HFFc6 (cell line): ENCODE results near the gene ACP7. TPM values are rescaled to one million over a fixed set of nuclear protein-coding genes. Genes with fewer than 3 reads are reported as not detected.

Source experiments
- DNase-seq: peaks from one replicate; pipeline ENCODE4 v3.0.0-alpha.2; 2018
- H3K27ac Mint-ChIP-seq: 2 replicates; pipeline ENCODE4 v1.8.0; 2020; ENCODE audit warnings: mild to moderate bottlenecking, mixed read lengths
- H3K27me3 Mint-ChIP-seq: 2 replicates; pipeline ENCODE4 v1.8.0; 2021; ENCODE audit warnings: mild to moderate bottlenecking, moderate library complexity, mixed read lengths; ENCODE audit not compliant: insufficient read depth
- H3K36me3 Mint-ChIP-seq: 2 replicates; pipeline ENCODE4 v1.8.0; 2021; ENCODE audit warnings: low read depth, mixed read lengths
- H3K4me1 Mint-ChIP-seq: 2 replicates; pipeline ENCODE4 v1.8.0; 2020; ENCODE audit warnings: low read depth, mixed read lengths
- H3K4me3 Mint-ChIP-seq: 2 replicates; pipeline ENCODE4 v1.8.0; 2020; ENCODE audit warnings: mild to moderate bottlenecking, moderate library complexity, mixed read lengths
- H3K9me3 Mint-ChIP-seq: 2 replicates; pipeline ENCODE4 v1.8.0; 2020; ENCODE audit warnings: mild to moderate bottlenecking, mixed read lengths
- total RNA-seq, 6 experiments: library from RNA; stranded (reverse); fragmentation: NEBNext Ultra II Directional; extraction: Animal tissue kit (Norgen Biotek cat#: 25700); gene quantifications; 2 replicates in 1 of 6; 3 replicates in 5 of 6; pipeline ENCODE4 v1.2.3, GENCODE V29; 2021
- TF ChIP-seq, protein P1 (sequence below): fragments of 200-600 bp; sonication (generic); IDR thresholded peaks from 2 replicates; pipeline ENCODE4 v1.5.0; 2021; ENCODE audit warnings: antibody characterized with exemption, mild to moderate bottlenecking

ACP7 gene
- total RNA-seq, 6 experiments from 2014 or later, result not detected

DNA sequence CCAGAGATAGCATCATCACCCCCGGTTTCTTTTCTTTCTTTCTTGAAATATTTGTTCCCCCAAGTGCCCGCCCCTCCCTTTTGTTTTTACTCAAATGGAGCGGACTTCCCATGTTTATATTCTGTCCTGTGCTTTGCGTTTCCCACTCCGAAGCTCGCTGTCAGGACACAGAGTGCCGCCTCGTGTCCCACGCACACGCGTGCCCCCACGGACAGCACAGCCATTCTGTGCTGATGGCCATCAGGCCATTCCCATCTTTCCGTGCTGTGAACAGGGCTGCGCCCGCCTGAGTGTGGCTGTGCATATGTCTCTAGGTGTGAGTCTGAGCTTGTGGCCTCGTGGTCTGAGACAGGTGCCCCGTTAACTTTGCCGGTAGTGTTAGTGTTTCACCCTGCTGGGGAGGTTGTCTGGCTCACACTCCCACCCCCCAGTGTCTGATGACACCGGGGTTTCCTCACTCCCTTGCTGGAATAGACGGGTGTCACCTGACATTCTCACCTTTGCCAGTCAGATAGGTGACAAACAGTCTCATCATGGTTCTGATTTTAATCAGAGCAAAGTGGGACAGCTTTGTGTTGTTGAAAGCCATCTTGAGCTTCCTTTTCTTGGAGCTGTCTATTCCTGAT, 48.3 kb downstream of the ACP7 start:
- Mint-ChIP-seq H3K9me3 (no peaks in the 10 kb centered on the region), H3K36me3 (peaks cover 4% of the 10 kb centered on the region; the same call in 1 of the 2 replicates), H3K27ac (no peak overlapping the region), H3K4me1 (peaks cover 44% of the 10 kb centered on the region), H3K27me3 (no peaks in the 10 kb centered on the region; the same call in none of the 2 replicates), H3K4me3 (no peak overlapping the region)
- TF ChIP-seq, protein P1, sequence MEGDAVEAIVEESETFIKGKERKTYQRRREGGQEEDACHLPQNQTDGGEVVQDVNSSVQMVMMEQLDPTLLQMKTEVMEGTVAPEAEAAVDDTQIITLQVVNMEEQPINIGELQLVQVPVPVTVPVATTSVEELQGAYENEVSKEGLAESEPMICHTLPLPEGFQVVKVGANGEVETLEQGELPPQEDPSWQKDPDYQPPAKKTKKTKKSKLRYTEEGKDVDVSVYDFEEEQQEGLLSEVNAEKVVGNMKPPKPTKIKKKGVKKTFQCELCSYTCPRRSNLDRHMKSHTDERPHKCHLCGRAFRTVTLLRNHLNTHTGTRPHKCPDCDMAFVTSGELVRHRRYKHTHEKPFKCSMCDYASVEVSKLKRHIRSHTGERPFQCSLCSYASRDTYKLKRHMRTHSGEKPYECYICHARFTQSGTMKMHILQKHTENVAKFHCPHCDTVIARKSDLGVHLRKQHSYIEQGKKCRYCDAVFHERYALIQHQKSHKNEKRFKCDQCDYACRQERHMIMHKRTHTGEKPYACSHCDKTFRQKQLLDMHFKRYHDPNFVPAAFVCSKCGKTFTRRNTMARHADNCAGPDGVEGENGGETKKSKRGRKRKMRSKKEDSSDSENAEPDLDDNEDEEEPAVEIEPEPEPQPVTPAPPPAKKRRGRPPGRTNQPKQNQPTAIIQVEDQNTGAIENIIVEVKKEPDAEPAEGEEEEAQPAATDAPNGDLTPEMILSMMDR, result no peak
- no peak for DNase-seq

DNA sequence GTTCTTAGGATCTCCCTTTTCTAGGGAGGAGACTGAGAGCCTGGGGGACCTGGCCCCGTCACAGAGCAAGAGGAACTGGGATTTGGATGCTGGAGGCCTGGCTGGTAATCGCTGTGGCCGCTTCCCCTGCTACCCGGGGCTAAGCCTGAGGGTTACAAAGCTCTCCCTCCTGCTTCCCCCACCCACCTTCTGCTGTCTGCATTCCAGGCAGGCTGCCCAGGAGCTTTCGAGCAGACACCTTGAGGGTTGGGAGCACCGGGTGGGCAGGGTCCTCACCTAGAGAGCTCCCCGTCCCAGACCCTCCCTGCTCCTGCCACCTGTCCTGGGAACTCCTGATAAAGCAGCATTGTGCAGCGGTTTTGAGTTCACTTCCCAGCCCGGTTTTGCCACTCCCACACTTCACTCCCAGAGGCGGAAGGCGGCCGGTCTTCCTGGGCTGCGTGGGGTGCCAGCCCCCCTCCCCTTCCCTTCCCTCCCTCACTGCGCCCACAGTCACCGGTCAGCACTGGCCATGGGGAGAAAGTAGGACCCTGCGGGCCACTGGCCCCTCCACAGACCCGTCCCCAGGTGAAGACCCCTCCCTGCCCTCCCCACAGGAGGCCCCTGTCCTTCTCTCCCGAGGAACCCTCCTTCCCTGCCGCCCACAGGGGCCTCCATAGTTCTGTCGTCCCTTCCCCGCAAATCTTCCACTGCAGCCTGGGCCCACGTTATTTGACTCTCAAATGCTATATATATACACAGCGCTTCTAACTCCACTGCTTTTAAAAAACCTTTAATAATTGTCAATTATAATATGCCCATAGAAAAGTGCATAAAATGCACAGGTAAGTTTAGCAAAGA, 49.5 kb downstream of the ACP7 start:
- DNase-seq, result no peak
- H3K27ac Mint-ChIP-seq, result no peak overlapping the region
- TF ChIP-seq, protein P1, result no peak
- peaks cover 4% of the 10 kb centered on the region; the same call in 1 of the 2 replicates for H3K36me3 Mint-ChIP-seq
- no peaks in the 10 kb centered on the region; the same call in none of the 2 replicates for H3K27me3 Mint-ChIP-seq
- H3K4me3 Mint-ChIP-seq, result no peak overlapping the region
- peaks cover 39% of the 10 kb centered on the region for H3K4me1 Mint-ChIP-seq
- H3K9me3 Mint-ChIP-seq, result no peaks in the 10 kb centered on the region

DNA sequence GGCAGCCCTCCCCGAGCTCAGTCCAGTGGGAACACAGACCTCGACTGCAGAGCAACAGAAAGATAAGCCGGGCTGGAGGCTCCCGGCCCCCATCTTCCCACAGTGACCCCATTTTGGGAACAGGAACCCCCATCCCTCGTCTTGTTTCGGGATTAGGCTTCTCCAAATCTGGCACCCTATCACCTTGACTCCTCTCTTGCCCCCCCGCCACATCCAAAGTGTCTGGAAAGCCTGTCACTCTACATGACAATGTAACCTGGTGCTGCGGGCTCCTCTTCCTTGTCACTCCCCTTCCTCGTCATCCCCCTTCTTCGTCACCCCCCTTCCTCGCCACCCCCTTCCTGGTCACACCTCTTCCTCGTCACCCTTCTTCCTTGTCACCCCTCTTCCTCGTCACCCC, 51.5 kb downstream of the ACP7 start:
- Mint-ChIP-seq H3K4me1 (peaks cover 34% of the 10 kb centered on the region), H3K27ac (no peak overlapping the region)

GRCh38 chr19:39136225-39136940, 52.2 kb downstream of the ACP7 start:
- Mint-ChIP-seq H3K9me3 (no peaks in the 10 kb centered on the region), H3K4me3 (no peak overlapping the region), H3K4me1 (peaks cover 27% of the 10 kb centered on the region), H3K36me3 (peaks cover 4% of the 10 kb centered on the region; the same call in 1 of the 2 replicates), H3K27me3 (no peaks in the 10 kb centered on the region; the same call in none of the 2 replicates), H3K27ac (no peak overlapping the region; the same call in 1 of the 2 replicates)
- TF ChIP-seq, protein P1, result no peak
- DNase-seq, result no peak

More for the DNA sequence above, 51.5 kb downstream of the ACP7 start:
- H3K4me3 Mint-ChIP-seq, result no peak overlapping the region
- H3K27me3 Mint-ChIP-seq, result no peaks in the 10 kb centered on the region; the same call in none of the 2 replicates
- no peaks in the 10 kb centered on the region for H3K9me3 Mint-ChIP-seq
- no peak for DNase-seq
- TF ChIP-seq, protein P1, result no peak
- peaks cover 4% of the 10 kb centered on the region; the same call in 1 of the 2 replicates for H3K36me3 Mint-ChIP-seq

- no peak overlapping the region for H3K4me3 Mint-ChIP-seq
- H3K9me3 Mint-ChIP-seq, result no peaks in the 10 kb centered on the region
- no peaks in the 10 kb centered on the region; the same call in none of the 2 replicates for H3K27me3 Mint-ChIP-seq
- H3K27ac Mint-ChIP-seq, result no peak overlapping the region
- no peak for DNase-seq
- peaks cover 21% of the 10 kb centered on the region for H3K4me1 Mint-ChIP-seq
- peaks cover 4% of the 10 kb centered on the region; the same call in 1 of the 2 replicates for H3K36me3 Mint-ChIP-seq
- TF ChIP-seq, protein P1, result no peak
These were observed 53.0 kb downstream of the ACP7 start for GRCh38 chr19:39137131-39137530.
